Activated CD8-positive, alpha-beta memory T cell treated with anti-CD3 and anti-CD28 coated beads, Interleukin-2, amount 10 ng/mL, durations not matched to agents 7 days and 5 days (primary cell): Measurements from ENCODE around the gene TBC1D22A. TPM values are rescaled to one million over a fixed set of nuclear protein-coding genes. Genes with fewer than 3 reads are reported as not detected.
A peak's percentile ranks its signal among the peaks of the same experiment; 100 is the strongest.

Experiments used
- ATAC-seq: fragments of 150-1000 bp; cut with Tn5 transposase; one replicate; pipeline ENCODE4 v1.10.0; 2021; ENCODE audit warnings: moderate library complexity
- CTCF ChIA-PET: fragments of 350-600 bp; sonication (Branson Sonifier 250); formaldehyde crosslinking; loops from one replicate; lab custom pipeline; 2021; ENCODE audit warnings: antibody characterized with exemption; lab: Charles Lee
- DNase-seq: peaks from one replicate; pipeline ENCODE4 v3.0.0-alpha.2; 2020
- H3K27ac Mint-ChIP-seq: one replicate; pipeline ENCODE4 v1.8.0; 2021; ENCODE audit warnings: mild to moderate bottlenecking, mixed read lengths
- H3K27me3 Mint-ChIP-seq: one replicate; pipeline ENCODE4 v1.8.0; 2021; ENCODE audit warnings: mixed read lengths
- H3K36me3 Mint-ChIP-seq: one replicate; pipeline ENCODE4 v1.8.0; 2021; ENCODE audit warnings: mild to moderate bottlenecking, mixed read lengths
- H3K4me1 Mint-ChIP-seq: one replicate; pipeline ENCODE4 v1.8.0; 2021; ENCODE audit warnings: mixed read lengths
- H3K4me3 Mint-ChIP-seq: one replicate; pipeline ENCODE4 v1.8.0; 2021; ENCODE audit warnings: mild to moderate bottlenecking, moderate library complexity, mixed read lengths
- H3K9me3 Mint-ChIP-seq: one replicate; pipeline ENCODE4 v1.8.0; 2022; ENCODE audit warnings: low read depth, mixed read lengths
- total RNA-seq, 2 experiments: library from RNA; stranded (reverse); gene quantifications; one replicate each; pipeline ENCODE4 v1.2.3, GENCODE V29; 2021

TBC1D22A gene
- total RNA-seq, 2 experiments from 2014 or later = 32.6 to 44.9 TPM

DNA sequence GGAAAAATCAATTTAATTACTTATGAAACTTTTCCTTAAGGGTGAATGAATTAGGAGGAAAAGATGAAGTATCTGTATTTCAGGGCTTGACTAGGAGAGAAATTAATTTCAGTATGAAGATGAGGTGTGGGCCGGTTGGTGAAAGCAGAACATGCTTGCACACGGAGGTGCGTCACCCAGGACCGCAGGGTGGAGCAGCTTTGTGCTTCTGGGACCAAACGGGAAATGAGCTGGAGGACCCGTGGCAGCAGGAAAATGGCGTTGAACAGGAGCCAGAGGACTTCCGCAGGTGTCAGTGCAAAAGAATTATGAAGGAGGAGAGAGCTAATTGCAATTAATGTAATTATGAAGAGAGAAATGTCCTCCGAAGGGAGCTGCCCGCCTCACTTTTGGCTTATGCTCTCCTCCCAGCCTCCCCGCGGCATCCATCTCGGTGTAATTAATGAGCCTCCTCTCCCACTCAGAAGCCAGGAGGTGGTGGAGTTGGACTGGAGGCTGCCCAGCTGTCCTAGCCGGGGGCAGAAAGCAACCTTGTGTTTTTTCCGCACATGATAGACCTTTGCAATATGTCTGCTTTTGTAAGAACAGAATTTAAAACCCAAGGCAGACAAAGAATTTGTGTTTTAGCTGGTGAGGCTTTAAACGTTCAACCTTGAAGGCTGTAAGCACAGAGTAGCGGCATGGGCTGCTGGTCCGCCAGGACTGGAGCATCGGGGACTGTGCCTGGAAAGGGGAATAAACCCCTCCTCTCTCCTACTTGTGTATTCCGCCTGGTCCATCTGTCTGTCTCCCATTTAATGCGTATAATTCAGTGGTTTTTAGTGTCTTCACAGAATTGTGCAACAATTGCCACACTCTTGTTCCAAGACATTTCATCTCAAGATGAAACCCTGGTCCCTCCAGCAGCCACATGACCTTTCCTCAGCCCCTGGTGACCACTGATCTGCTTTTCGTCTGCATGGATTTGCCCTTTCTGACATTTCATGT lies 180.6 kb downstream of the TBC1D22A start:
- H3K4me3 Mint-ChIP-seq = no peak overlapping the region
- H3K9me3 Mint-ChIP-seq = no peaks in the 10 kb centered on the region
- ATAC-seq (no peak), DNase-seq (no peak)
- peaks cover 3% of the 10 kb centered on the region for H3K36me3 Mint-ChIP-seq
- CTCF ChIA-PET = no interaction called here
- H3K27me3 Mint-ChIP-seq = no peaks in the 10 kb centered on the region
- H3K27ac Mint-ChIP-seq = no peak overlapping the region
- peaks cover 3% of the 10 kb centered on the region for H3K4me1 Mint-ChIP-seq

DNA sequence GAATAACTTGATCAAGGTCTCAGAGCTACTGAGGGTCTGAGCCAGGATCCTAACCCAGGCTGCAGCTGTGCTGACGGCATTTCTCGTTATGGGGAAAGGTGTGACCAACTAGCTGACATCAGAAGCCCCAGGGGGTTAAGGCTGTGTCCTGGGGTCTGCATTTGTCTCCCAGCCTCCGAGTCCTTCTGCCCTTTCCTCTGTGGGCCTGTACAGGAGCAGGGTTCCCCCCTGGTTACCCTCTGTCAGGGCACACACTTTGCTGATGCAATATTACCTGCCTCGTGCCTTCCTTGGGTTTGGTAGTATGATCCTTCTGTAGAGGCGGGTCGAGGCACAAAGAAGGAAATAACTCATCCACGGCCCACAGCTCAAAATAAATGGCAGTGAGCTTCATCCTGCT lies 183.0 kb downstream of the TBC1D22A start:
- CTCF ChIA-PET = no interaction called here

GRCh38 chr22:46946383-46946962 lies 184.0 kb downstream of the TBC1D22A start:
- Mint-ChIP-seq H3K27ac (no peak overlapping the region), H3K4me3 (no peak overlapping the region), H3K27me3 (no peaks in the 10 kb centered on the region), H3K4me1 (peaks cover 3% of the 10 kb centered on the region), H3K36me3 (peaks cover 12% of the 10 kb centered on the region), H3K9me3 (no peaks in the 10 kb centered on the region)
- no peak for ATAC-seq
- DNase-seq = no peak
- CTCF ChIA-PET = no interaction called here

More for the DNA sequence above, 183.0 kb downstream of the TBC1D22A start:
- ATAC-seq = no peak
- no peak for DNase-seq
- no peaks in the 10 kb centered on the region for H3K9me3 Mint-ChIP-seq
- no peak overlapping the region for H3K27ac Mint-ChIP-seq
- H3K36me3 Mint-ChIP-seq = peaks cover 10% of the 10 kb centered on the region
- no peaks in the 10 kb centered on the region for H3K27me3 Mint-ChIP-seq
- H3K4me1 Mint-ChIP-seq = peaks cover 3% of the 10 kb centered on the region
- no peak overlapping the region for H3K4me3 Mint-ChIP-seq

GRCh38 chr22:46947516-46948257 lies 185.2 kb downstream of the TBC1D22A start:
- peak; percentile 12 for DNase-seq
- Mint-ChIP-seq H3K36me3 (peaks cover 13% of the 10 kb centered on the region), H3K27ac (no peak overlapping the region), H3K4me3 (no peak overlapping the region), H3K4me1 (peaks cover 3% of the 10 kb centered on the region), H3K27me3 (no peaks in the 10 kb centered on the region), H3K9me3 (no peaks in the 10 kb centered on the region)
- CTCF ChIA-PET = no interaction called here
- ATAC-seq = no peak

GRCh38 chr22:46948411-46949144 lies 186.1 kb downstream of the TBC1D22A start:
- ATAC-seq (no peak), DNase-seq (peak; percentile 31)
- no peaks in the 10 kb centered on the region for H3K27me3 Mint-ChIP-seq
- no peaks in the 10 kb centered on the region for H3K9me3 Mint-ChIP-seq
- peaks cover 11% of the 10 kb centered on the region for H3K36me3 Mint-ChIP-seq
- CTCF ChIA-PET = no interaction called here
- H3K4me3 Mint-ChIP-seq = no peak overlapping the region
- H3K4me1 Mint-ChIP-seq = peaks cover 3% of the 10 kb centered on the region
- no peak overlapping the region for H3K27ac Mint-ChIP-seq

DNA sequence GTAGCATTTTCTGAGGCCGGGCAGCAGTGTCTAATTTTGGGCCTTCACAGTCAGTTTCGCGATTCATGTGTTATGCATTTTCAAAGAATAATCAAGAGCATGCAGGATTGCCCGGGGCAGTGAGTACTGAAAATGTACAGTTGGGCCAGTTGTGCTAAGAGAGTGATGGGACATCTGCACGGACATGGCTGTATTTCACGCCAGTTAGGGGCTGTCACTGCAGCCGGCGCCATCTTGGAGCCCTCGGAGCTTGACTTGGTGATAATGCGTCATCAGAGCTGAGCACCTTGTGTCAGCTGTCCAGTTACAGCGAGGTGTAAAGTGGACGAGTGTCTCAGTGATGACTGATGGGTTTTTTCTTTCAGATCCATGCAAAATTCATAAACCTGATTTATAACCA lies 188.9 kb downstream of the TBC1D22A start:
- DNase-seq (no peak), ATAC-seq (no peak)
- Mint-ChIP-seq H3K4me1 (peaks cover 3% of the 10 kb centered on the region), H3K36me3 (peaks cover 11% of the 10 kb centered on the region), H3K9me3 (no peaks in the 10 kb centered on the region), H3K27ac (no peak overlapping the region), H3K27me3 (no peaks in the 10 kb centered on the region), H3K4me3 (no peak overlapping the region)
- CTCF ChIA-PET = no interaction called here

GRCh38 chr22:46951973-46952372 lies 189.5 kb downstream of the TBC1D22A start:
- Mint-ChIP-seq H3K4me1 (peaks cover 3% of the 10 kb centered on the region), H3K9me3 (no peaks in the 10 kb centered on the region), H3K36me3 (peaks cover 11% of the 10 kb centered on the region), H3K4me3 (no peak overlapping the region), H3K27me3 (no peaks in the 10 kb centered on the region), H3K27ac (no peak overlapping the region)
- CTCF ChIA-PET = no interaction called here
- ATAC-seq (no peak), DNase-seq (no peak)

GRCh38 chr22:46953968-46954765 lies 191.7 kb downstream of the TBC1D22A start:
- no peak for DNase-seq
- no peaks in the 10 kb centered on the region for H3K9me3 Mint-ChIP-seq
- H3K4me1 Mint-ChIP-seq = no peaks in the 10 kb centered on the region
- H3K27ac Mint-ChIP-seq = no peak overlapping the region
- H3K36me3 Mint-ChIP-seq = peaks cover 7% of the 10 kb centered on the region
- ATAC-seq = no peak
- CTCF ChIA-PET = no interaction called here
- H3K27me3 Mint-ChIP-seq = no peaks in the 10 kb centered on the region
- H3K4me3 Mint-ChIP-seq = no peak overlapping the region

DNA sequence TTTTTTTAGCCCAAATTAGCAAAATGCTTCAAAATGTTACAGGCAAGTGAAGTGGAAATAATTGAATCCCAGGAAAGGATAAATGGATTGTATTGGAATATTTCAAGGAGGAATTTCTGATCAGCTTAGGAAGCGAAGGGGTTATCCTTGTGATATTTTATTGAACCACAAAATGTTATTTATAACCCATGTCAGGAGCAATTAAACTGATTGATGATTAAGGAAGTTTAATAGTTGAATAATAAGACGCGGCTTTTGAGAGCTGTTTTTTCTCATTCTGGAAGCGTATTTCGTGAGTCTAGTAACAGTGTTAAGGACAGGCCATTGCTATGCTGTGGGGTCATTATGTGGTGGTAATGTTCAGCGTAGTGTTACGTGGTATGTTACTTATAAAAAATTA lies 192.3 kb downstream of the TBC1D22A start:
- no peaks in the 10 kb centered on the region for H3K9me3 Mint-ChIP-seq
- DNase-seq = no peak
- H3K36me3 Mint-ChIP-seq = peaks cover 4% of the 10 kb centered on the region
- no peaks in the 10 kb centered on the region for H3K27me3 Mint-ChIP-seq
- CTCF ChIA-PET = no interaction called here
- H3K4me3 Mint-ChIP-seq = no peak overlapping the region
- no peak overlapping the region for H3K27ac Mint-ChIP-seq
- no peak for ATAC-seq
- H3K4me1 Mint-ChIP-seq = no peaks in the 10 kb centered on the region

DNA sequence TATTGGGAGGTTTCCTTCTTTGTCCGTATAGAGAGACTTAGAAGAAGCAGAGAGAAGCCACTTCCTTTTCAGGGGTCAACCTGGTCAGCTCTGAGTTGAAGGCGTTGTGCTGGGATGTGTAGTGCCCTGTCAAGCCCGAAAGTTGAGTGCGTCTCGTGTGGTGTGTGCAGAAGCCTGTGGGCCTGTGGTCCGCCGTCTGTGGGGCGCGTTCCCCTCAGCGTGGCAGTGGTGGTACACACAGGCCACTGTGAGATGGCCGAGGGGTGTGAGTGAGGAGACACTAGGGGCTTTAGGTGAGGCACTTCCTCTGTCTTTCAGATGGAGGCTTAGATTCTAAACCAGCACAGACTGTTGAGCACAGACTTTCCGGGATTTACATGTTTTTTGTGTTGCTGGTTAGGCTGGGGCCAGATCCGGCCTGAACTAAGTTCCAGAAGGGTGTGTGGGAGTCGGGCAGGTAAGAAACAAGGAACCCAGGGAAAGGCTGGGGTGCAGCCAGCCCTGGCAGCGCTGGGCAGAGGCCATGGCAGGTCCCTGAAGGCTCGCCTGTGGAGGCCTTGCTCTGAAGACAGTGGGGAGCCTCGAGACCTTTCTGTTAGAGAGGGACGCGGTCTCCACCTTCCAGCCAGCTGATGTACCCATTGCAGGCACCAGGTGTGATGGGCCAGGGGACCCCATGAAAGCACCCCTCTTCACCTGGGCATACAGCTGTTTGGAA lies 194.2 kb downstream of the TBC1D22A start:
- H3K4me1 Mint-ChIP-seq = no peaks in the 10 kb centered on the region
- ATAC-seq (no peak), DNase-seq (no peak)
- no peak overlapping the region for H3K27ac Mint-ChIP-seq
- H3K36me3 Mint-ChIP-seq = peaks cover 2% of the 10 kb centered on the region
- H3K4me3 Mint-ChIP-seq = no peak overlapping the region
- no peaks in the 10 kb centered on the region for H3K27me3 Mint-ChIP-seq
- H3K9me3 Mint-ChIP-seq = no peaks in the 10 kb centered on the region
- CTCF ChIA-PET = no interaction called here

DNA sequence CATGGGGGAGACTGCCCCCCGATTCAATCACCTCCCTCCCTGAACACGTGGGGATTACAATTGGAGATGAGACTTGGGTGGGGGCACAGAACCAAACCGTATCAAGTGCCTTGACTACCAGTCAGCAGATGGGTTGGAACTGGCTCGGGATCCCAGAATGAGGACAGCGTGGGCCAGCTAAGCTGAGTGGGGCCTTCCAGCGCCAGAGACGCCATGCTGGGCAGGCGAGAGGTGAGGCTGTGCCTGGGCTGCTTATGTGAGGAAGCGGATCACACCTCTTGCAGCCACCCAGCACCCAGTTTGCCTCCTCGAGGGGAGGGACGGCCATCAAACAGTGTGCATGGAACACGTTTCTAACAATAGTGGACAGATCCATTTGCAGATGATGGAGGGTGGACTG lies 195.1 kb downstream of the TBC1D22A start:
- CTCF ChIA-PET = no interaction called here
- Mint-ChIP-seq H3K27ac (no peak overlapping the region), H3K4me3 (no peak overlapping the region), H3K4me1 (no peaks in the 10 kb centered on the region), H3K9me3 (no peaks in the 10 kb centered on the region), H3K27me3 (no peaks in the 10 kb centered on the region), H3K36me3 (no peaks in the 10 kb centered on the region)
- DNase-seq (no peak), ATAC-seq (no peak)

DNA sequence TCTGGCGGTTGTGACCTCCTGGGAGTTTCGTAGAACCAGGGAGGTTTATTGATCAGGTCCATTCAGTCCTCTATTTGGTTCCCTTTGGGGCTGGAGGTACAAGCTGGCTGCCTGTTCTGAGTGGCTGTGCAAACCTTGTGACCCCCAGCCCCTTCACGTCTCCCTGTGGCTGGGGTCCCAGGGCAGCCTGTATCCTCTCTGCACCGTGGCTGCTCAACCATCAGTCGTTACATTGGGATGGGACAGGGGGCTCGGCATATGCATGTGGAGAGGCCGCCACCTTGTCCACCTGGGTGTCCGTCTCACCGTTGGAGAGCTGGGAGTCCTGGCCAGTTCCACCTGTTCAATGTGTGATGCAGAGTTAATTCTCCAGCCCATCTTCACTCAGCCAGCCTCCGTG lies 195.7 kb downstream of the TBC1D22A start:
- Mint-ChIP-seq H3K4me1 (no peaks in the 10 kb centered on the region), H3K9me3 (no peaks in the 10 kb centered on the region), H3K27ac (no peak overlapping the region), H3K36me3 (no peaks in the 10 kb centered on the region), H3K27me3 (no peaks in the 10 kb centered on the region), H3K4me3 (no peak overlapping the region)
- CTCF ChIA-PET = no interaction called here
- ATAC-seq (no peak), DNase-seq (no peak)
